Mucosa of descending colon (tissue), 3 donors: ENCODE data around the gene HSD11B2. TPM values are rescaled to one million over a fixed set of nuclear protein-coding genes. Genes with fewer than 3 reads are reported as not detected.
A peak's percentile ranks its signal among the peaks of the same experiment; 100 is the strongest.

ENCODE experiments used
- ATAC-seq: fragments of 200-7000 bp; cut with Tn5 transposase; one replicate; pipeline ENCODE4 v1.9.1; 2020; ENCODE audit warnings: mild to moderate bottlenecking, moderate library complexity
- DNase-seq, 3 donors: peaks; one replicate each; pipeline ENCODE4 v3.0.0-alpha.2; 2020
- H3K36me3 ChIP-seq: fragments of 200-600 bp; one replicate; pipeline ENCODE4 v1.8.0; 2021; ENCODE audit warnings: low read depth, mild to moderate bottlenecking
- H3K4me1 ChIP-seq: fragments of 200-600 bp; one replicate; pipeline ENCODE4 v1.8.0; 2021; ENCODE audit warnings: low read depth, mild to moderate bottlenecking
- H3K4me3 ChIP-seq: fragments of 200-600 bp; one replicate; pipeline ENCODE4 v1.8.0; 2021; ENCODE audit warnings: mild to moderate bottlenecking
- H3K9me3 ChIP-seq: fragments of 200-600 bp; one replicate; pipeline ENCODE4 v1.8.0; 2021; ENCODE audit warnings: mild to moderate bottlenecking
- intact Hi-C, 2 donors: fragments of 100-400 bp; cut with DNase I in 1 of 2; cut with micrococcal nuclease in 1 of 2; formaldehyde crosslinking; loops; one replicate each; pipeline versions ENCODE4 v1.11.0 to v1.11.1; 2022; cut with DNase I, micrococcal nuclease
- total RNA-seq, 3 donors: library from RNA; stranded (reverse); fragmentation: NEBNext Ultra II Directional in 2 of 3; extraction: Animal tissue kit (Norgen Biotek cat#: 25700) in 2 of 3; gene quantifications; one replicate each; pipeline versions ENCODE4 v1.2.1 to v1.2.4, GENCODE V29; 2021 to 2023
- TF ChIP-seq, protein P1 (sequence below): fragments of 200-600 bp; IDR thresholded peaks from one replicate; pipeline ENCODE4 v1.8.0; 2022; ENCODE audit warnings: antibody characterized with exemption, mild to moderate bottlenecking
- donor health status: DM: no; HTN: no; CAD: no; lungs with moderate emphysema.
- donor health status: DM: no; HTN: no; CAD: no.
- donor health status: DM: no; HTN: yes; CAD: no.

Gene HSD11B2
- total RNA-seq, 3 donors from 2014 or later, result 322 to 765 (median 646) TPM

- peaks cover 34% of the 10 kb centered on the region for H3K4me1 ChIP-seq
- no peak overlapping the region for H3K4me3 ChIP-seq
- no peaks in the 10 kb centered on the region for H3K9me3 ChIP-seq
- H3K36me3 ChIP-seq, result no peaks in the 10 kb centered on the region
- ATAC-seq (no peak), DNase-seq (no peak)
- TF ChIP-seq, protein P1, sequence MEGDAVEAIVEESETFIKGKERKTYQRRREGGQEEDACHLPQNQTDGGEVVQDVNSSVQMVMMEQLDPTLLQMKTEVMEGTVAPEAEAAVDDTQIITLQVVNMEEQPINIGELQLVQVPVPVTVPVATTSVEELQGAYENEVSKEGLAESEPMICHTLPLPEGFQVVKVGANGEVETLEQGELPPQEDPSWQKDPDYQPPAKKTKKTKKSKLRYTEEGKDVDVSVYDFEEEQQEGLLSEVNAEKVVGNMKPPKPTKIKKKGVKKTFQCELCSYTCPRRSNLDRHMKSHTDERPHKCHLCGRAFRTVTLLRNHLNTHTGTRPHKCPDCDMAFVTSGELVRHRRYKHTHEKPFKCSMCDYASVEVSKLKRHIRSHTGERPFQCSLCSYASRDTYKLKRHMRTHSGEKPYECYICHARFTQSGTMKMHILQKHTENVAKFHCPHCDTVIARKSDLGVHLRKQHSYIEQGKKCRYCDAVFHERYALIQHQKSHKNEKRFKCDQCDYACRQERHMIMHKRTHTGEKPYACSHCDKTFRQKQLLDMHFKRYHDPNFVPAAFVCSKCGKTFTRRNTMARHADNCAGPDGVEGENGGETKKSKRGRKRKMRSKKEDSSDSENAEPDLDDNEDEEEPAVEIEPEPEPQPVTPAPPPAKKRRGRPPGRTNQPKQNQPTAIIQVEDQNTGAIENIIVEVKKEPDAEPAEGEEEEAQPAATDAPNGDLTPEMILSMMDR, result no peak
- intact Hi-C loops, result no loop called here
Measured at GRCh38 chr16:67398546-67399217, 32.2 kb upstream of the HSD11B2 start.

GRCh38 chr16:67399218-67399733, 31.6 kb upstream of the HSD11B2 start:
- TF ChIP-seq, protein P1, result peak; percentile 73
- H3K9me3 ChIP-seq, result no peaks in the 10 kb centered on the region
- ATAC-seq (peak; percentile 35), DNase-seq (peak in 2 of 3 donors; percentile 56 to 68)
- no peaks in the 10 kb centered on the region for H3K36me3 ChIP-seq
- intact Hi-C loops, result no loop called here
- H3K4me1 ChIP-seq, result peaks cover 34% of the 10 kb centered on the region
- no peak overlapping the region for H3K4me3 ChIP-seq

DNA sequence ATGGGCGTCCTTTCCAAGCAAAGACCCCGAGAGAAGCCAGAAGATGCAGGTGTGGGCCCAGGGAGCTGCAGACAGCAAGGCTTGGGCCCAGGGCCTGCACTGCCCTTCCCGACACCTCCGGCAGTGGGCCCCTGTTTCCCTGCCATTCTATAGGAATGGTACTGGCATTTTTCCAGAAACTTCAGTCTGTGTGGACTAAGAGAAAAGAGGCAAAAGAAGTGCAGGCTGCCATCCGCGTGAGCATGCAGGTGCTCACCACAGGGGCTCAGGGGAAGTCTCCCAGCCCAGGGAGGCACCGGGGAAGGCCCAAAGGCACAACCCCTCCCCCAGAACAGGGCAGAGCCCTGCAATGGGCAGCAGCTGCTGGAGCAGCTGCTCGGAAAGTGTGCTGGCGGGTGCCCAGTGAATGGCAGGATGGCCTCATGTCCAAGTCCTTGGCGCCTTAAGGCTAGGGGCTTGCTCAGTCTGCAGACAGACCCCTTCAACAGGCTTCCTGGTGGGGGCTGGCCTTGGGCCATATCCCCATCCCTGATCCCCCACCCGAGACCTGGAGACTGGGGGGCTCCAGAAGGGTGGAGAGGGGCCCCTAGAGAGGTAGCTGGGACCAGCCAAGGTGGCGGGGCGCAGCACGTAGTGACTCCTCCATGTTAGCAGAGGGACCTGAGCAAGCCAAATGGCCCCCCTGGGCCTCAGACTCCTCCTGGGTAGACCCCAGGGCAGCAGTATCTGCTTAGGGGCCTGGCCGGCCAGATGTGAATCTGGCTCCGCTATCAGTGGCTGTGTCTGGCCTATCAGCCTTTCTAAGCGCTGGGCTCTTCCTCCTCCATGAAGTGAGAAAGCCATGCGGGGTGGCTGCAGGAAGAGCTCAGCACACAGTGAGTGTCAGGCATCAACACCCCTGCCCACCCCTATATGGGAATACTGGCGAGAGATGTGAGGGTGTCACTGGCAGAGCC, 30.9 kb upstream of the HSD11B2 start:
- ATAC-seq, result no peak
- TF ChIP-seq, protein P1, result no peak
- DNase-seq, result no peak
- Histone ChIP-seq H3K4me3 (no peak overlapping the region), H3K4me1 (peaks cover 39% of the 10 kb centered on the region), H3K36me3 (no peaks in the 10 kb centered on the region), H3K9me3 (no peaks in the 10 kb centered on the region)
- intact Hi-C loops, result no loop called here

DNA sequence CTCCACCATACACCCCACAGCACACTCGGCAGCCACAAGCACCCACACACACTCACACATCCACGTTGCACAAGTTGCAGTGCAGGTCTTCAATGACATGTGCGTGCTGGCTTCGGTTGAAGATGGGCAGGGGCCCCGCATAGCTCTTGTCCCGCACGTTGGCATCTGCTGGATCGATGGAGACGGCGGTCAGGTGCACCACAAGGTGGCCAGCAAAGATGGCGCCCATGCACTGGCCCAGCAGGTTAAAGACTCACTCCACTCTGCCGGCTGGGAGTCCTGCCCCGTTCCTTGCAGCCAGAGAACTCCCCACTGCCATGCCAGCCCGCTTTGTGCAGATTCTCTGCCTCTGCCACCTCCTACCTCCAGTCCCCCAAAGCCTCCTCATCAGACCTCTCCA, 30.0 kb upstream of the HSD11B2 start:
- no peaks in the 10 kb centered on the region for H3K9me3 ChIP-seq
- H3K4me1 ChIP-seq, result peaks cover 30% of the 10 kb centered on the region
- ATAC-seq (no peak), DNase-seq (no peak)
- TF ChIP-seq, protein P1, result no peak
- no peaks in the 10 kb centered on the region for H3K36me3 ChIP-seq
- H3K4me3 ChIP-seq, result no peak overlapping the region
- intact Hi-C loops, result no loop called here

DNA sequence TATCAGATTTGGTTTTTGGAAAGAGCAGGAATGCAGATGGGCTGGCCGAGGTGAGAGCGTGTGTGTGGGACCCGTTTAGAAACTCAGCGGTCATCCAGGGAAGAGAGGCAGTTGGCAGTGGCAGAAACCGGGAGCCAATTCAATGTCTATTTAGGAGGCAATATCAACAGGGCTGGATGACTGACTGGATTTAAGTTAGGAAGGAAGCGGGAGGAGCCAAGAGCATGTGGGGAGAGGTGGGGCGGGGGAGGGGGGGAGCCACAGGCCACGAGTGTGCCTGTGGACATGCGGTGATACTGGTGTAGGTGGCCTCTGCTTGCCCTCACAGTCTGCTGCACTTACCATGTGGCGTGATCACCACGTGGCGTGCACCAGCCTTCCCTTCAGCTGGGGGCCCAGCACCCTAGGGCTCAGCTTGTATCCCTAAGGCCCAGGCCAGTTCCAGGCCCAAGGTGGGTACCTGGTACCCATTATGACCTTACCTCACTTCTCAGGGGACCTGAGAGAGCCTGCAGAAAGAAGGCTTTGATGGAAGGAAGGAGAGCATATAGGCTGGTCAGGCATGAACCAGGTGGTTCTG, 26.9 kb upstream of the HSD11B2 start:
- ATAC-seq (peak; percentile 3), DNase-seq (peak in 1 of 3 donors; percentile 48)
- Histone ChIP-seq H3K9me3 (no peaks in the 10 kb centered on the region), H3K4me3 (no peak overlapping the region), H3K4me1 (peaks cover 18% of the 10 kb centered on the region), H3K36me3 (no peaks in the 10 kb centered on the region)
- TF ChIP-seq, protein P1, result no peak
- intact Hi-C loops, result no loop called here
